SK-N-SH (cell line): ENCODE data around the gene FAM227A. TPM values are rescaled to one million over a fixed set of nuclear protein-coding genes. Genes with fewer than 3 reads are reported as not detected.

Experiments
- CTCF ChIA-PET: fragments of 300-600, 350-600 bp; formaldehyde crosslinking; extraction: SDS; loops from one replicate; lab custom pipeline; 2021; lab: Yijun Ruan, JAX
- POLR2A ChIA-PET: fragments of 350-600 bp; sonication (Branson Sonifier 250); formaldehyde crosslinking; extraction: SDS; loops from one replicate; lab custom pipeline; 2020; ENCODE audit warnings: antibody characterized with exemption, inconsistent platforms; lab: Yijun Ruan, JAX
- DNase-seq: peaks from one replicate; pipeline ENCODE4 v3.0.0; 2012
- H2AFZ ChIP-seq: fragments of 200-600 bp; sonication (generic); 2 replicates; pipeline ENCODE4 v1.8.1; 2016; ENCODE audit warnings: antibody characterized with exemption, mild to moderate bottlenecking, low read depth
- H3F3A ChIP-seq: fragments of 200-600 bp; sonication (generic); replicated peaks from 2 replicates; pipeline ENCODE3; 2016; ENCODE audit warnings: antibody characterized with exemption, mild to moderate bottlenecking; ENCODE audit not compliant: insufficient read depth
- H3K27ac ChIP-seq, 2 experiments: fragments of 200-500 bp in 1 of 2; fragments of 200-600 bp in 1 of 2; sonication (Bioruptor generic) in 1 of 2; sonication (generic), shearing (Covaris generic) in 1 of 2; 2 replicates each; pipeline versions ENCODE4 v1.5.1 to v1.6.1; 2014 to 2016; ENCODE audit warnings: low read depth in 2 of 2, inconsistent platforms in 1 of 2, low read length in 1 of 2, mild to moderate bottlenecking in 1 of 2, mixed read lengths in 1 of 2
- H3K27me3 ChIP-seq: fragments of 200-600 bp; sonication (generic), shearing (Covaris generic); 2 replicates; pipeline ENCODE4 v1.6.1; 2016; ENCODE audit warnings: mixed run types; ENCODE audit not compliant: insufficient read depth
- H3K36me3 ChIP-seq, 2 experiments: fragments of 200-500 bp in 1 of 2; fragments of 200-600 bp in 1 of 2; sonication (Bioruptor generic) in 1 of 2; sonication (generic) in 1 of 2; replicated peaks in 1 of 2; 2 replicates each; pipeline versions ENCODE3 to v1.5.1; 2014 to 2016; ENCODE audit warnings: low read length in 1 of 2, mild to moderate bottlenecking in 1 of 2; ENCODE audit not compliant: insufficient read depth in 2 of 2, control insufficient read depth in 1 of 2
- H3K4me1 ChIP-seq, 2 experiments: fragments of 200-500 bp in 1 of 2; fragments of 200-600 bp in 1 of 2; sonication (Bioruptor generic) in 1 of 2; sonication (generic), shearing (Covaris generic) in 1 of 2; 2 replicates each; pipeline versions ENCODE4 v1.5.1 to v1.6.1; 2014 to 2016; ENCODE audit warnings: low read depth in 1 of 2, low read length in 1 of 2, mixed run types in 1 of 2; ENCODE audit not compliant: insufficient read depth in 2 of 2, control insufficient read depth in 1 of 2
- H3K4me2 ChIP-seq: fragments of 200-600 bp; sonication (generic), shearing (Covaris generic); 2 replicates; pipeline ENCODE4 v1.6.1; 2017; ENCODE audit warnings: mixed run types
- H3K4me3 ChIP-seq, 2 experiments: fragments of 200-500 bp in 1 of 2; fragments of 200-600 bp in 1 of 2; sonication (Bioruptor generic) in 1 of 2; sonication (generic), shearing (Covaris generic) in 1 of 2; 2 replicates each; pipeline versions ENCODE4 v1.5.1 to v1.8.1; 2014 to 2016; ENCODE audit warnings: low read depth in 2 of 2, inconsistent platforms in 1 of 2, low read length in 1 of 2, mild to moderate bottlenecking in 1 of 2, mixed read lengths in 1 of 2, moderate library complexity in 1 of 2
- H3K79me2 ChIP-seq: fragments of 200-600 bp; sonication (generic); 2 replicates; pipeline ENCODE4 v1.8.1; 2017; ENCODE audit warnings: mild to moderate bottlenecking; ENCODE audit not compliant: insufficient read depth
- H3K9ac ChIP-seq: fragments of 200-600 bp; sonication (generic); 2 replicates; pipeline ENCODE4 v1.6.1; 2017; ENCODE audit warnings: mixed run types
- H3K9me2 ChIP-seq: fragments of 200-600 bp; sonication (generic); 2 replicates; pipeline ENCODE4 v1.6.1; 2017; ENCODE audit warnings: mixed run types
- H3K9me3 ChIP-seq: fragments of 200-600 bp; sonication (generic); 2 replicates; pipeline ENCODE4 v1.6.1; 2017; ENCODE audit warnings: mixed run types, mild to moderate bottlenecking, moderate library complexity
- H4K20me1 ChIP-seq: fragments of 200-600 bp; sonication (generic); 2 replicates; pipeline ENCODE4 v1.6.1; 2017; ENCODE audit warnings: mild to moderate bottlenecking, mixed run types; ENCODE audit not compliant: insufficient read depth
- FOSL2 ChIP-seq: IDR thresholded peaks from 2 replicates; pipeline ENCODE4 v1.4.0; 2012; ENCODE audit warnings: low read depth, mild to moderate bottlenecking, moderate library complexity, borderline replicate concordance
- GATA2 ChIP-seq: sonication (generic); formaldehyde crosslinking; IDR thresholded peaks from 2 replicates; pipeline ENCODE4 v1.5.0; 2020; ENCODE audit warnings: mild to moderate bottlenecking, missing genetic modification reagents
- PBX3 ChIP-seq: IDR thresholded peaks from 2 replicates; pipeline ENCODE4; 2012
- RFX5 ChIP-seq: IDR thresholded peaks from 2 replicates; pipeline ENCODE4 v1.6.1; 2012; ENCODE audit warnings: mild to moderate bottlenecking, improper control_type of control experiment, low read length
- SIN3A ChIP-seq: IDR thresholded peaks from 2 replicates; pipeline ENCODE4 v1.6.1; 2012; ENCODE audit warnings: low read depth, mild to moderate bottlenecking, low read length, moderate library complexity, borderline replicate concordance
- TCF12 ChIP-seq: IDR thresholded peaks from 2 replicates; pipeline ENCODE4 v1.4.0; 2012
- TEAD4 ChIP-seq: IDR thresholded peaks from 2 replicates; pipeline ENCODE4 v1.4.0; 2012; ENCODE audit warnings: mild to moderate bottlenecking, borderline replicate concordance; ENCODE audit not compliant: insufficient read depth
- WGBS: methylation state at CpG from one replicate; pipeline ENCODE4 v1.1.6; 2017; ENCODE audit warnings: low lambda C conversion rate; 5-methylcytosine and 5-hydroxymethylcytosine counted together
- polyA plus RNA-seq, 3 experiments: library from polyadenylated mRNA; depleted of rRNA; stranded (reverse); fragments of >200 nt; gene quantifications; 2 replicates each; pipeline ENCODE4 v1.2.3, GENCODE V29; 2012
- TF ChIP-seq, protein P1 (sequence below): fragments of 200-600 bp; sonication (generic); IDR thresholded peaks from 2 replicates; pipeline ENCODE4 v1.6.1; 2017; ENCODE audit warnings: antibody characterized with exemption, mild to moderate bottlenecking, moderate library complexity
- TF ChIP-seq, protein P2 (sequence below): IDR thresholded peaks from 2 replicates; pipeline ENCODE4 v1.4.0; 2012; ENCODE audit warnings: low read depth, borderline replicate concordance

FAM227A gene
- polyA plus RNA-seq, 1 of the 3 experiments (the other 2 are of a cell fraction) = 1.2 TPM

DNA sequence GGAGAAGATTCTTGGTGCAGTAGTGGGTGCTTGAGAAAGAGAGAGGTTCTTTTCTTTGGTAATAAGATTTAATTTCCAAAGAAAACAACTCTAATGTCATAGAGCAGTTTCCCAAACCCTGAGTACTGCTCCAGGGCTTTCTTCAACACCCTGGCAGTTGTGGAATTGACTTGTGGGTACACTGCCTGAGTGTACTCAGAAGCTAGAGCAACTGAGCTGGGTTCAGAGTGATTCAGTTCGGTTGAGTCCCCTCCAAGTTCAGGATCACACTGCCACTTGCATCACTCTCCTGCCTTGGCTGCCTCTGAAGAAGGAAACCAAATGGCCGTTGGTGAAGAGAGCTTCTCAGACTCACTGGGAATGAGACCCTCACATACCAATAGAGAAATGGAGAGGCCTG is 91.5 kb downstream of the FAM227A start:
- H3K27me3 ChIP-seq = no peaks in the 10 kb centered on the region
- H3K4me3 ChIP-seq = no peak overlapping the region
- H3K9ac ChIP-seq = no peak overlapping the region
- POLR2A ChIA-PET = no interaction called here
- no peaks in the 10 kb centered on the region for H3K79me2 ChIP-seq
- no peak for DNase-seq
- no peaks in the 10 kb centered on the region for H3F3A ChIP-seq
- no peak overlapping the region for H3K4me2 ChIP-seq
- H3K27ac ChIP-seq = no peak overlapping the region
- whole genome bisulfite sequencing = 70% methylated on average over 2 of the region's 2 CpGs
- no peaks in the 10 kb centered on the region for H3K9me3 ChIP-seq
- CTCF ChIA-PET = interaction anchor here (1.2 kb wide), 1 partner anchor 512 kb away, joined by 8 read pairs; no protein-coding TSS in a partner anchor
- H2AFZ ChIP-seq = no peak overlapping the region
- no peaks in the 10 kb centered on the region for H3K9me2 ChIP-seq
- TF ChIP-seq, protein P1, sequence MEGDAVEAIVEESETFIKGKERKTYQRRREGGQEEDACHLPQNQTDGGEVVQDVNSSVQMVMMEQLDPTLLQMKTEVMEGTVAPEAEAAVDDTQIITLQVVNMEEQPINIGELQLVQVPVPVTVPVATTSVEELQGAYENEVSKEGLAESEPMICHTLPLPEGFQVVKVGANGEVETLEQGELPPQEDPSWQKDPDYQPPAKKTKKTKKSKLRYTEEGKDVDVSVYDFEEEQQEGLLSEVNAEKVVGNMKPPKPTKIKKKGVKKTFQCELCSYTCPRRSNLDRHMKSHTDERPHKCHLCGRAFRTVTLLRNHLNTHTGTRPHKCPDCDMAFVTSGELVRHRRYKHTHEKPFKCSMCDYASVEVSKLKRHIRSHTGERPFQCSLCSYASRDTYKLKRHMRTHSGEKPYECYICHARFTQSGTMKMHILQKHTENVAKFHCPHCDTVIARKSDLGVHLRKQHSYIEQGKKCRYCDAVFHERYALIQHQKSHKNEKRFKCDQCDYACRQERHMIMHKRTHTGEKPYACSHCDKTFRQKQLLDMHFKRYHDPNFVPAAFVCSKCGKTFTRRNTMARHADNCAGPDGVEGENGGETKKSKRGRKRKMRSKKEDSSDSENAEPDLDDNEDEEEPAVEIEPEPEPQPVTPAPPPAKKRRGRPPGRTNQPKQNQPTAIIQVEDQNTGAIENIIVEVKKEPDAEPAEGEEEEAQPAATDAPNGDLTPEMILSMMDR = no peak
- TF ChIP-seq PBX3 (no peak), RFX5 (no peak), GATA2 (CRISPR knock-in tag) (no peak), TCF12 (no peak), SIN3A (no peak)
- TF ChIP-seq, protein P2, sequence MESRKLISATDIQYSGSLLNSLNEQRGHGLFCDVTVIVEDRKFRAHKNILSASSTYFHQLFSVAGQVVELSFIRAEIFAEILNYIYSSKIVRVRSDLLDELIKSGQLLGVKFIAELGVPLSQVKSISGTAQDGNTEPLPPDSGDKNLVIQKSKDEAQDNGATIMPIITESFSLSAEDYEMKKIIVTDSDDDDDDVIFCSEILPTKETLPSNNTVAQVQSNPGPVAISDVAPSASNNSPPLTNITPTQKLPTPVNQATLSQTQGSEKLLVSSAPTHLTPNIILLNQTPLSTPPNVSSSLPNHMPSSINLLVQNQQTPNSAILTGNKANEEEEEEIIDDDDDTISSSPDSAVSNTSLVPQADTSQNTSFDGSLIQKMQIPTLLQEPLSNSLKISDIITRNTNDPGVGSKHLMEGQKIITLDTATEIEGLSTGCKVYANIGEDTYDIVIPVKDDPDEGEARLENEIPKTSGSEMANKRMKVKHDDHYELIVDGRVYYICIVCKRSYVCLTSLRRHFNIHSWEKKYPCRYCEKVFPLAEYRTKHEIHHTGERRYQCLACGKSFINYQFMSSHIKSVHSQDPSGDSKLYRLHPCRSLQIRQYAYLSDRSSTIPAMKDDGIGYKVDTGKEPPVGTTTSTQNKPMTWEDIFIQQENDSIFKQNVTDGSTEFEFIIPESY = no peak
- no peaks in the 10 kb centered on the region for H3K36me3 ChIP-seq
- no peaks in the 10 kb centered on the region for H3K4me1 ChIP-seq
- H4K20me1 ChIP-seq = no peaks in the 10 kb centered on the region

DNA sequence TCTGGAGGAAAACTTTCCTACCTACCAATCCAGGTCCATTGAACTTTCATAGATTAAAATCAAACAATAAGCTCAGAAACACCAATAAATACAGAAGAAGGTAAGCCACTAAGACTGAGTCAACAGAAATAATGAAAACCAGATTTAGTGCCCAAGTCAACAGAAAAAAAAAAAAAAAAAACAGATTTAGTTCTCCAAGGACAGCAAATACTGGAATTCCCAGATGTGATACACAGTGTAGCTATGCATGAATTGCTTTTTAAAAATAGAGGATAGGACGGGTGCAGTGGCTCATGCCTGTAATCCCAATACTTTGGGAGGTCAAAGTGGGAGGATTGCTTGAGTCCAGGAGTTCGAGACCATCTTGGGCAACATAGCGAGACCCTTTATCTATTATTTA is 101.9 kb downstream of the FAM227A start:
- Histone ChIP-seq H4K20me1 (no peaks in the 10 kb centered on the region), H3K79me2 (no peaks in the 10 kb centered on the region), H3K27me3 (no peaks in the 10 kb centered on the region), H3K4me2 (no peak overlapping the region), H3K9me3 (no peaks in the 10 kb centered on the region), H3K9ac (no peak overlapping the region), H3K27ac (no peak overlapping the region), H3K4me1 (no peaks in the 10 kb centered on the region), H3K4me3 (no peak overlapping the region), H2AFZ (no peak overlapping the region), H3F3A (no peaks in the 10 kb centered on the region), H3K9me2 (no peaks in the 10 kb centered on the region), H3K36me3 (no peaks in the 10 kb centered on the region)
- no peak for DNase-seq
- POLR2A ChIA-PET = no interaction called here
- TF ChIP-seq FOSL2 = 0 out of 2 replicates have a peak, but pooled peaks have one; percentile 7
- no peak for TF ChIP-seq TEAD4
- TF ChIP-seq PBX3 = no peak
- peak; percentile 81 for TF ChIP-seq TCF12
- WGBS = 74% methylated on average over 3 of the region's 3 CpGs
- CTCF ChIA-PET = no interaction called here
